ENCODE measurements around the gene TOR3A.

Gene TOR3A

DNA sequence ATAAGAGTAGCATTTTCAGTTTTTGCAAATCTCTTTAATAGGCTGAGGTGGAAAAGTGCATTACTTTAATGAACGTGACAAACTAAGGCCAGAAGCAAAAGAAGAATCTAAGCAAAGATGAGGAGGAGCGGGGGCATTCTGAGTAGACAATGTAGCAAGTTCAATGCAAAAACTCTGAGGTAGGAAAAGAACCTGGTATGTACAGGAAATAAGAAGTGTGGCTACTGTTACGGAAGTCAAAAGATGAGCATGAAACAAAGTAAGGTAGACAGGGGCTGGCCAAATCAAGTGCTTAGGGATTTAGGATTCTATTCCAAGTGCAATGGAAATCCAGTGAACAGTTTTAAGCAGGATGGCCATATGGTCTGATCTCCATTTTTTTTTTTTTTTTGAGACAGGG is 63.7 kb downstream of the TOR3A start:
- no peak for DNase-seq (ENCODE audit: low read depth, low spot score)

All from astrocyte of the hippocampus (primary cell).